Uterus (tissue), 4 donors: ENCODE results near the gene CDYL2. TPM values are rescaled to one million over a fixed set of nuclear protein-coding genes. Genes with fewer than 3 reads are reported as not detected.

Source experiments
- DNase-seq, 2 donors: peaks; one replicate each; pipeline ENCODE4 v3.0.0-alpha.2; 2019 to 2020
- H3K27ac ChIP-seq, 2 donors: fragments of 200-600 bp; sonication (generic); 1 replicate in 1 of 2; 2 replicates in 1 of 2; pipeline ENCODE4 v1.5.1; 2016 to 2018
- H3K27me3 ChIP-seq, 2 donors: fragments of 200-600 bp; sonication (generic); one replicate each; pipeline ENCODE4 v1.5.1; 2018 to 2019; ENCODE audit warnings: control low read depth in 1 of 2
- H3K36me3 ChIP-seq, 2 donors: fragments of 200-600 bp; sonication (generic); one replicate each; pipeline ENCODE4 v1.5.1; 2019; ENCODE audit warnings: control low read depth in 1 of 2
- H3K4me1 ChIP-seq, 2 donors: fragments of 200-600 bp; sonication (generic); one replicate each; pipeline ENCODE4 v1.5.1; 2018 to 2019; ENCODE audit warnings: control low read depth in 1 of 2
- H3K4me3 ChIP-seq, 2 donors: fragments of 200-600 bp; sonication (generic); 1 replicate in 1 of 2; 2 replicates in 1 of 2; pipeline ENCODE4 v1.5.1; 2018 to 2019; ENCODE audit warnings: mild to moderate bottlenecking in 1 of 2
- H3K9me3 ChIP-seq, 2 donors: fragments of 200-600 bp; sonication (generic); one replicate each; pipeline ENCODE4 v1.5.1; 2019; ENCODE audit warnings: control low read depth in 1 of 2
- POLR2A ChIP-seq, 2 donors: fragments of 450-650 bp; IDR thresholded peaks; one replicate each; pipeline ENCODE4 v1.6.1; 2016; ENCODE audit warnings: antibody characterized with exemption in 2 of 2, mild to moderate bottlenecking in 1 of 2, moderate library complexity in 1 of 2
- intact Hi-C: fragments of 100-400 bp; cut with DNase I; formaldehyde crosslinking; loops from one replicate; pipeline ENCODE4 v1.15.1; 2023; ENCODE audit warnings: low total_unique reads
- total RNA-seq, 4 donors: library from RNA; depleted of rRNA in 3 of 4; stranded (reverse); fragments of >200 nt in 3 of 4; gene quantifications; one replicate each; pipeline versions ENCODE4 v1.1.0 to v1.2.4, GENCODE V29; 2014 to 2023
- TF ChIP-seq, protein P1 (sequence below), 4 experiments: fragments of 200-600 bp in 2 of 4; fragments of 450-650 bp in 2 of 4; sonication (generic) in 2 of 4; IDR thresholded peaks; one replicate each; pipeline ENCODE4 v1.5.1; 2016 to 2019; ENCODE audit warnings: antibody characterized with exemption in 4 of 4, mild to moderate bottlenecking in 2 of 4, moderate library complexity in 1 of 4
- donor health status: DM: yes; HTN: yes; CAD: no.

CDYL2 gene
- total RNA-seq, 4 donors from 2014 or later, result 2.3 to 9.1 (median 5.1) TPM

- Histone ChIP-seq H3K27ac (no peak overlapping the region), H3K36me3 (no peaks in the 10 kb centered on the region), H3K9me3 (no peaks in the 10 kb centered on the region), H3K27me3 (no peaks in the 10 kb centered on the region), H3K4me1 (no peaks in the 10 kb centered on the region), H3K4me3 (no peak overlapping the region)
- intact Hi-C loops, result no loop called here
- DNase-seq, result no peak
- TF ChIP-seq, protein P1, sequence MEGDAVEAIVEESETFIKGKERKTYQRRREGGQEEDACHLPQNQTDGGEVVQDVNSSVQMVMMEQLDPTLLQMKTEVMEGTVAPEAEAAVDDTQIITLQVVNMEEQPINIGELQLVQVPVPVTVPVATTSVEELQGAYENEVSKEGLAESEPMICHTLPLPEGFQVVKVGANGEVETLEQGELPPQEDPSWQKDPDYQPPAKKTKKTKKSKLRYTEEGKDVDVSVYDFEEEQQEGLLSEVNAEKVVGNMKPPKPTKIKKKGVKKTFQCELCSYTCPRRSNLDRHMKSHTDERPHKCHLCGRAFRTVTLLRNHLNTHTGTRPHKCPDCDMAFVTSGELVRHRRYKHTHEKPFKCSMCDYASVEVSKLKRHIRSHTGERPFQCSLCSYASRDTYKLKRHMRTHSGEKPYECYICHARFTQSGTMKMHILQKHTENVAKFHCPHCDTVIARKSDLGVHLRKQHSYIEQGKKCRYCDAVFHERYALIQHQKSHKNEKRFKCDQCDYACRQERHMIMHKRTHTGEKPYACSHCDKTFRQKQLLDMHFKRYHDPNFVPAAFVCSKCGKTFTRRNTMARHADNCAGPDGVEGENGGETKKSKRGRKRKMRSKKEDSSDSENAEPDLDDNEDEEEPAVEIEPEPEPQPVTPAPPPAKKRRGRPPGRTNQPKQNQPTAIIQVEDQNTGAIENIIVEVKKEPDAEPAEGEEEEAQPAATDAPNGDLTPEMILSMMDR (IDR thresholded peaks at IDR 0.05), result no peak
- TF ChIP-seq POLR2A (IDR thresholded peaks at IDR 0.05), result no peak
These were observed 109.4 kb downstream of the CDYL2 start for GRCh38 chr16:80695020-80695419.

- TF ChIP-seq, protein P1 (IDR thresholded peaks at IDR 0.05), result no peak
- no peak for TF ChIP-seq POLR2A (IDR thresholded peaks at IDR 0.05)
- Histone ChIP-seq H3K4me1 (no peaks in the 10 kb centered on the region), H3K27me3 (no peaks in the 10 kb centered on the region), H3K36me3 (no peaks in the 10 kb centered on the region), H3K27ac (no peak overlapping the region), H3K9me3 (no peaks in the 10 kb centered on the region), H3K4me3 (no peak overlapping the region)
- no peak for DNase-seq
- intact Hi-C loops, result no loop called here
These were observed 110.8 kb downstream of the CDYL2 start for GRCh38 chr16:80693553-80693952.

- H3K4me1 ChIP-seq, result no peaks in the 10 kb centered on the region
- H3K27me3 ChIP-seq, result no peaks in the 10 kb centered on the region
- H3K4me3 ChIP-seq, result no peak overlapping the region
- H3K9me3 ChIP-seq, result no peaks in the 10 kb centered on the region
- TF ChIP-seq POLR2A (IDR thresholded peaks at IDR 0.05), result no peak
- TF ChIP-seq, protein P1 (IDR thresholded peaks at IDR 0.05), result no peak
- no peak for DNase-seq
- intact Hi-C loops, result no loop called here
- H3K36me3 ChIP-seq, result no peaks in the 10 kb centered on the region
- H3K27ac ChIP-seq, result no peak overlapping the region
These were observed 112.1 kb downstream of the CDYL2 start for GRCh38 chr16:80692270-80692669.

DNA sequence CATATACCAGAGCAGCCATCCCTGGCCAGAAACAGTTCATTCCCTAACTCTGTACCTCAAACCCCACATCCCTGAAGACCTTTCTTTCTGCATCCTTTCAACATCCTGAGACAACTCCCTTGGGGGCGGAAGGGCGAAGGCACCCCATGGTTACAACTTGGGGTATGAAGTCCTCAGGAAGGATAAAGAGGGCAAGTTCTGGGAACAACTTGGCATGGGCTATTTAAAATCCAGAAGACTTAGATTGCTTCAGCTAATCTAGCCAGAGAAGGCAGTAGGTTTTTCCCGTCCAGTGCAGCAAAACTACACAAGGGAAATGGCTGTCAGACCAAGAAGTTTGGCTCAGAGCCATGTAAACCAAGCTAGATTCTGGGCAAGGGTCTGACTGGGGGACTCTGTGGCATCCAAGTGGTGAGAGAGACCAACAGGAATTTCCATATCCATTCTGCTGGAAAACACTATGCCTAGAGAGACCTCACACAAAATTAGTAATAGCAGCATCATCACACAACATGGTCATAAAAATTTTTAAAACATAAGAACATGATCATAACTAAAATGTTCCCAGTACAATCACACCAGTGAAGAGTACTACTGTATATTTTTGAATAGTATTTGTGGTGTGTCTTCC is 113.2 kb downstream of the CDYL2 start:
- Histone ChIP-seq H3K4me1 (no peaks in the 10 kb centered on the region), H3K27me3 (no peaks in the 10 kb centered on the region), H3K9me3 (no peaks in the 10 kb centered on the region), H3K27ac (no peak overlapping the region), H3K36me3 (no peaks in the 10 kb centered on the region), H3K4me3 (no peak overlapping the region)
- no peak for TF ChIP-seq POLR2A (IDR thresholded peaks at IDR 0.05)
- TF ChIP-seq, protein P1 (IDR thresholded peaks at IDR 0.05), result no peak
- intact Hi-C loops, result no loop called here
- no peak for DNase-seq

DNA sequence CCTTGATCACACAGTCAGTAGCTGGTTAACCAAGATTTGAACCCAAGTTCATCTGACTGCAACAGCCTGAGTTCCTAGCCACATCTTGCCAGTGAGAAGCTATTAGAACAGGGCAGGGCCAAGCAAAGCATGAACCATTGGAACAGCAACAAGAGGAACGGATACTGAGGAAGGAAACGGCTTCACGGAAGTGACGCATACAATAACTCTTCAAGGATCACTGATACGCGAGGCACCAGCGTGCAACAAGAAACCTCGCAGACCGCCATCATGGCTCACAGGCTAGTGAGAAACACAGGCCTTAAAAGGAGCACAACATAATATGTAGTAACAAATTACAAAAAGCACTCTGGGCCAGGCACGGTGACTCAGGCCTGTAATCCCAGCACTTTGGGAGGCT is 114.9 kb downstream of the CDYL2 start:
- TF ChIP-seq POLR2A (IDR thresholded peaks at IDR 0.05), result no peak
- TF ChIP-seq, protein P1 (IDR thresholded peaks at IDR 0.05), result no peak
- no peak for DNase-seq
- Histone ChIP-seq H3K4me1 (no peaks in the 10 kb centered on the region), H3K27me3 (no peaks in the 10 kb centered on the region), H3K9me3 (no peaks in the 10 kb centered on the region), H3K36me3 (no peaks in the 10 kb centered on the region), H3K27ac (no peak overlapping the region), H3K4me3 (no peak overlapping the region)
- intact Hi-C loops, result no loop called here
